ENCODE data around the gene CCDC126. TPM values are rescaled to one million over a fixed set of nuclear protein-coding genes. Genes with fewer than 3 reads are reported as not detected.
"Not testable (repeated sequence)": the region's sequence is repeated elsewhere in the genome, so short reads cannot be mapped to it uniquely, and the experiment has no call there.

CCDC126 gene
- 19.5 TPM for total RNA-seq

- peak; percentile 96 for DNase-seq
Observed at GRCh38 chr7:23597094-23598091, at the start of gene CCDC126. TSS of gene CCDC126 (plus strand) at chr7:23597382. CDS start at chr7:23611316, 13,934 bp downstream.

- DNase-seq, result no peak
Observed at GRCh38 chr7:23547662-23548061, 49.5 kb upstream of the CCDC126 start.

- no peak for DNase-seq
Observed at GRCh38 chr7:23558303-23558702, 38.9 kb upstream of the CCDC126 start.

- DNase-seq, result peak; percentile 83
Observed at GRCh38 chr7:23570592-23571200, 26.5 kb upstream of the CCDC126 start.

GRCh38 chr7:23581975-23582374 lies 15.2 kb upstream of the CCDC126 start:
- not testable (repeated sequence) for DNase-seq

GRCh38 chr7:23585304-23585703 lies 11.9 kb upstream of the CCDC126 start:
- DNase-seq, result not testable (repeated sequence)

- DNase-seq, result no peak
Observed at GRCh38 chr7:23586159-23586558, 11.0 kb upstream of the CCDC126 start.

GRCh38 chr7:23590529-23590928 lies 6.7 kb upstream of the CCDC126 start:
- no peak for DNase-seq

GRCh38 chr7:23593706-23594105 lies 3.5 kb upstream of the CCDC126 start:
- DNase-seq, result no peak

- no peak for DNase-seq
Observed at GRCh38 chr7:23594879-23595604, 2.1 kb upstream of the CCDC126 start.

- no peak for DNase-seq
Observed at GRCh38 chr7:23598296-23598695, 1.1 kb downstream of the CCDC126 start.

- no peak for DNase-seq
Observed at GRCh38 chr7:23600236-23600635, 3.1 kb downstream of the CCDC126 start.

GRCh38 chr7:23603632-23604295 lies 6.6 kb downstream of the CCDC126 start:
- no peak for DNase-seq

- no peak for DNase-seq
Observed at GRCh38 chr7:23604296-23604640, 7.1 kb downstream of the CCDC126 start.

- DNase-seq, result no peak
Observed at GRCh38 chr7:23607130-23607529, 9.9 kb downstream of the CCDC126 start.

GRCh38 chr7:23607866-23608265 lies 10.7 kb downstream of the CCDC126 start:
- no peak for DNase-seq

GRCh38 chr7:23615331-23615730 lies 18.1 kb downstream of the CCDC126 start:
- no peak for DNase-seq

GRCh38 chr7:23616593-23616992 lies 19.4 kb downstream of the CCDC126 start:
- no peak for DNase-seq

- no peak for DNase-seq
Observed at GRCh38 chr7:23617482-23617881, 20.3 kb downstream of the CCDC126 start.

GRCh38 chr7:23618241-23618640 lies 21.1 kb downstream of the CCDC126 start:
- no peak for DNase-seq

GRCh38 chr7:23619141-23619540 lies 22.0 kb downstream of the CCDC126 start:
- no peak for DNase-seq

- DNase-seq, result no peak
Observed at GRCh38 chr7:23622506-23622925, 25.3 kb downstream of the CCDC126 start.

Data from tongue (tissue), 2 donors.